Kidney (tissue), 14 donors: ENCODE data around the gene CD200. TPM values are rescaled to one million over a fixed set of nuclear protein-coding genes. Genes with fewer than 3 reads are reported as not detected.

Source experiments
- DNase-seq, 5 donors: peaks; one replicate each; pipeline ENCODE4 v3.0.0-alpha.2; 2013 to 2020
- FAIRE-seq: peaks from 2 replicates; lab custom pipeline; 2012; peaks lifted over from hg19 to GRCh38; lab: Jason Lieb, UNC
- H3K27ac ChIP-seq, 2 donors: one replicate each; pipeline ENCODE4 v1.7.0; 2013; ENCODE audit warnings: low read depth in 2 of 2, low read length in 2 of 2, inconsistent platforms in 1 of 2
- H3K27me3 ChIP-seq: one replicate; pipeline ENCODE4 v1.7.1; 2013; ENCODE audit warnings: low read length, inconsistent platforms; ENCODE audit not compliant: control insufficient read depth, insufficient read depth
- H3K36me3 ChIP-seq, 3 donors: one replicate each; pipeline versions ENCODE4 v1.7.0 to v1.7.1; 2013; ENCODE audit warnings: low read length in 3 of 3, control low read depth in 1 of 3, inconsistent platforms in 1 of 3; ENCODE audit not compliant: insufficient read depth in 3 of 3, control insufficient read depth in 2 of 3
- H3K4me1 ChIP-seq, 3 donors: one replicate each; pipeline versions ENCODE4 v1.7.0 to v1.7.1; 2013; ENCODE audit warnings: low read length in 3 of 3, inconsistent platforms in 1 of 3, low read depth in 1 of 3; ENCODE audit not compliant: control insufficient read depth in 2 of 3, insufficient read depth in 2 of 3
- H3K4me3 ChIP-seq, 3 donors: one replicate each; pipeline versions ENCODE4 v1.7.0 to v1.8.1; 2013; ENCODE audit warnings: low read length in 3 of 3, control low read depth in 1 of 3, inconsistent platforms in 1 of 3
- H3K9ac ChIP-seq, 3 donors: one replicate each; pipeline versions ENCODE4 v1.7.0 to v1.7.1; 2013; ENCODE audit warnings: low read length in 3 of 3, control low read depth in 1 of 3, inconsistent platforms in 1 of 3
- H3K9me3 ChIP-seq, 3 donors: one replicate each; pipeline versions ENCODE4 v1.7.0 to v1.7.1; 2013; ENCODE audit warnings: low read length in 3 of 3, control low read depth in 1 of 3, inconsistent platforms in 1 of 3; ENCODE audit not compliant: control insufficient read depth in 2 of 3, insufficient read depth in 1 of 3
- intact Hi-C: fragments of 100-400 bp; cut with DNase I; formaldehyde crosslinking; loops from one replicate; pipeline ENCODE4 v1.11.1; 2022
- polyA plus RNA-seq: library from polyadenylated mRNA; stranded (reverse); fragments of 350-450 nt; fragmentation: Illumina TruSeq; extraction: RNeasy Lipid Tissue Mini Kit (QIAGEN cat#74804); gene quantifications from one replicate; pipeline ENCODE4 v1.2.3, GENCODE V29; 2014; ENCODE audit warnings: low read depth, low replicate concordance; ENCODE audit not compliant: insufficient read depth
- total RNA-seq: library from RNA; stranded (reverse); fragmentation: NEBNext Ultra II Directional; extraction: Animal tissue kit (Norgen Biotek cat#: 25700); gene quantifications from one replicate; pipeline ENCODE4 v1.2.1, GENCODE V29; 2021
- TF ChIP-seq, protein P1 (sequence below): IDR thresholded peaks from 3 replicates; pipeline ENCODE4 v1.5.1; 2012; ENCODE audit warnings: mild to moderate bottlenecking, moderate library complexity, borderline replicate concordance; ENCODE audit not compliant: insufficient read depth; ENCODE audit errors: extremely low read depth
- donor health status: control.
- donor health status: control.
- donor health status: control.
- donor health status: control.
- donor health status: control.
- donor health status: DM: yes; HTN: yes; CAD: no.
- donor health status: Normal renal cell carcinoma (clear cell type).

The CD200 gene
- total and polyA plus RNA-seq, 2 donors from 2014 or later, result 8.5 to 16.8 TPM

DNA sequence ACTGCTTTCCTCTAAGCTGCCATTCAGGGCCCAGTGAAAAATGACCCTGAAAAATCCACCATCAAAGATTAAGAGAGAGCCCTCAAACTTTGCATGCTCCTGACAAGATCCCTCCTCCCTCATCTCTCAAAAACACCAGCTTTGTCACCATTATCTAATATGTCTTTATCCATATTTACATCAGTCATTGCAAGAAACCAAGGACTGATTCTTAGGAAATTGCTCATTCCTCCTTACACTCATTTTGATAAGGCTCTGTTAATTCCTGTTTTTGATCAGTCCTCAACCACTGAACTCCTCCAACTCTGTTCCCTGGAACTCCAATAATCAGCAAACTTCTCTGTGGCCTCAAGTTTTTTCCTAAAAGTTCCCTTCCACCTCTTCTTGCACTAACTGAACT, 51.8 kb downstream of the CD200 start:
- no peak for DNase-seq
- Histone ChIP-seq H3K4me3 (no peak overlapping the region), H3K36me3 (no peaks in the 10 kb centered on the region), H3K4me1 (no peaks in the 10 kb centered on the region), H3K27ac (no peak overlapping the region), H3K27me3 (no peaks in the 10 kb centered on the region), H3K9ac (no peak overlapping the region), H3K9me3 (no peaks in the 10 kb centered on the region)
- intact Hi-C loops, result no loop called here
- FAIRE-seq, result no peak
- TF ChIP-seq, protein P1, sequence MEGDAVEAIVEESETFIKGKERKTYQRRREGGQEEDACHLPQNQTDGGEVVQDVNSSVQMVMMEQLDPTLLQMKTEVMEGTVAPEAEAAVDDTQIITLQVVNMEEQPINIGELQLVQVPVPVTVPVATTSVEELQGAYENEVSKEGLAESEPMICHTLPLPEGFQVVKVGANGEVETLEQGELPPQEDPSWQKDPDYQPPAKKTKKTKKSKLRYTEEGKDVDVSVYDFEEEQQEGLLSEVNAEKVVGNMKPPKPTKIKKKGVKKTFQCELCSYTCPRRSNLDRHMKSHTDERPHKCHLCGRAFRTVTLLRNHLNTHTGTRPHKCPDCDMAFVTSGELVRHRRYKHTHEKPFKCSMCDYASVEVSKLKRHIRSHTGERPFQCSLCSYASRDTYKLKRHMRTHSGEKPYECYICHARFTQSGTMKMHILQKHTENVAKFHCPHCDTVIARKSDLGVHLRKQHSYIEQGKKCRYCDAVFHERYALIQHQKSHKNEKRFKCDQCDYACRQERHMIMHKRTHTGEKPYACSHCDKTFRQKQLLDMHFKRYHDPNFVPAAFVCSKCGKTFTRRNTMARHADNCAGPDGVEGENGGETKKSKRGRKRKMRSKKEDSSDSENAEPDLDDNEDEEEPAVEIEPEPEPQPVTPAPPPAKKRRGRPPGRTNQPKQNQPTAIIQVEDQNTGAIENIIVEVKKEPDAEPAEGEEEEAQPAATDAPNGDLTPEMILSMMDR, result no peak

DNA sequence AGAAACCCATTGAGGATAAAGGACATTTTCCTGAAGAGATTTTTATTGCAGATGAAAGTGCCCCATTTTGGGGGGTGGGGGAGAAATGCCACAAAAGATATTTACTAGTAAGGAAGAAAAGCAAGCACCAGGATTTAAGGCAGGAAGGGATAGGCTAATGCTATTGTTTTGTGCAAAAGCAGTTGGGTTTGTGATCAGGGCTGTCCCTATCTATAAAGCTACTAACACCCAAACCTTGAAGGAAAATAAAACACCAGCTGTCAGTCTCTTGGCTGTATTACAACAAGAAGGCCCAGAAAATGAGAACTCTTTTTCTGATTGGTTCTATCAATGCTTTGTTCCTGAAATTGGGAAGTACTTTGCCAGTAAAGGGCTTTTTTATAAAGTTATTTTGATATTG, 56.0 kb downstream of the CD200 start:
- peaks cover 0 to 9% (median 7%) of the 10 kb centered on the region in 3 donors for H3K4me1 ChIP-seq

DNA sequence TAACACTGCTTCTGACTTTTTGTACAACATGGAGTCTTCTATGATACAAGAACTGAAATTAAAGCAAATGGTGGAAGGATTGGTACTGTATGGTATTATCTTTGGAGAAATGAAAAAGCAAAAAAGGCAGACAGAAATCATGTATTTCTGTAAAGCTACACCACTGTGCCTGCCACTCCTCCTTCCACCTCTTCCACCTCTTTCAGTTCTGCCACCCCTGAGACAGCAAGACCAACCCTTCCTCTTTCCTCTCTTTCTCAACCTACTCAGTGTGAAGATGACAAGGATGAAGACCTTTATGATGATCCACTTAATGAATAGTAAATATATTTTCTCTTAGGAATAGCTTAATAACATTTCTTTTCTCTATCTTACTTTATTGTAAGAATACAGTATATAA, 57.0 kb downstream of the CD200 start:
- Histone ChIP-seq H3K9me3 (peaks cover 0 to 3% (median 0%) of the 10 kb centered on the region in 3 donors), H3K4me3 (no peak overlapping the region), H3K27ac (no peak overlapping the region), H3K4me1 (peaks cover 0 to 10% (median 7%) of the 10 kb centered on the region in 3 donors), H3K27me3 (no peaks in the 10 kb centered on the region), H3K36me3 (no peaks in the 10 kb centered on the region), H3K9ac (no peak overlapping the region)
- FAIRE-seq (no peak), DNase-seq (no peak)
- TF ChIP-seq, protein P1, result no peak
- intact Hi-C loops, result no loop called here

More for the DNA sequence above, 56.0 kb downstream of the CD200 start:
- H3K27me3 ChIP-seq, result no peaks in the 10 kb centered on the region
- intact Hi-C loops, result no loop called here
- TF ChIP-seq, protein P1, result no peak
- peaks cover 0 to 3% (median 0%) of the 10 kb centered on the region in 3 donors for H3K9me3 ChIP-seq
- no peak overlapping the region for H3K9ac ChIP-seq
- no peaks in the 10 kb centered on the region for H3K36me3 ChIP-seq
- DNase-seq (no peak), FAIRE-seq (no peak)
- H3K27ac ChIP-seq, result no peak overlapping the region
- no peak overlapping the region for H3K4me3 ChIP-seq
